GM12872 (cell line): ENCODE measurements around the gene OVCH2.

Source experiments
- CTCF ChIP-seq: IDR thresholded peaks from 3 replicates; pipeline ENCODE4 v1.5.1; 2011; ENCODE audit warnings: low read depth, mild to moderate bottlenecking, low read length, moderate library complexity; ENCODE audit not compliant: insufficient read depth

OVCH2 gene

GRCh38 chr11:7645206-7645605 is 61.1 kb downstream of the OVCH2 start:
- TF ChIP-seq CTCF, result no peak

GRCh38 chr11:7643314-7643713 is 63.0 kb downstream of the OVCH2 start:
- no peak for TF ChIP-seq CTCF

GRCh38 chr11:7642747-7643146 is 63.5 kb downstream of the OVCH2 start:
- TF ChIP-seq CTCF, result no peak

- no peak for TF ChIP-seq CTCF
These were observed 65.5 kb downstream of the OVCH2 start for GRCh38 chr11:7640816-7641215.

GRCh38 chr11:7639643-7640025 is 66.6 kb downstream of the OVCH2 start:
- no peak for TF ChIP-seq CTCF
